Activated CD4-positive, alpha-beta memory T cell treated with anti-CD3 and anti-CD28 coated beads for 36 hours (primary cell): Measurements from ENCODE around the gene RNF225. TPM values are rescaled to one million over a fixed set of nuclear protein-coding genes. Genes with fewer than 3 reads are reported as not detected.
"Not testable (repeated sequence)": the region's sequence is repeated elsewhere in the genome, so short reads cannot be mapped to it uniquely, and the experiment has no call there.

Experiments used
- CTCF ChIA-PET: fragments of 350-600 bp; sonication (Branson Sonifier 250); formaldehyde crosslinking; loops from one replicate; lab custom pipeline; 2021; ENCODE audit warnings: antibody characterized with exemption, inconsistent platforms; lab: Charles Lee
- POLR2A ChIA-PET: fragments of 350-600 bp; sonication (Branson Sonifier 250); formaldehyde crosslinking; loops from one replicate; lab custom pipeline; 2021; ENCODE audit warnings: antibody characterized with exemption; lab: Charles Lee
- DNase-seq: peaks from one replicate; pipeline ENCODE4 v3.0.0-alpha.2; 2020
- H3K27ac Mint-ChIP-seq: one replicate; pipeline ENCODE4 v1.8.0; 2021; ENCODE audit warnings: mixed read lengths
- H3K27me3 Mint-ChIP-seq: one replicate; pipeline ENCODE4 v1.8.0; 2021; ENCODE audit warnings: mixed read lengths
- H3K36me3 Mint-ChIP-seq: one replicate; pipeline ENCODE4 v1.8.0; 2021; ENCODE audit warnings: mixed read lengths
- H3K4me1 Mint-ChIP-seq: one replicate; pipeline ENCODE4 v1.8.0; 2021; ENCODE audit warnings: low read depth, mixed read lengths
- H3K4me3 Mint-ChIP-seq: one replicate; pipeline ENCODE4 v1.8.0; 2021; ENCODE audit warnings: mild to moderate bottlenecking, mixed read lengths
- H3K9me3 Mint-ChIP-seq: one replicate; pipeline ENCODE4 v1.8.0; 2021; ENCODE audit warnings: mixed read lengths
- intact Hi-C: fragments of 100-400 bp; cut with micrococcal nuclease; formaldehyde crosslinking; loops from one replicate; pipeline ENCODE4 v1.15.1; 2023
- total RNA-seq, 2 experiments: library from RNA; stranded (reverse); gene quantifications; one replicate each; pipeline ENCODE4 v1.2.3, GENCODE V29; 2021

Gene RNF225
- total RNA-seq, 2 experiments from 2014 or later: 0.21 to 0.31 TPM

DNA sequence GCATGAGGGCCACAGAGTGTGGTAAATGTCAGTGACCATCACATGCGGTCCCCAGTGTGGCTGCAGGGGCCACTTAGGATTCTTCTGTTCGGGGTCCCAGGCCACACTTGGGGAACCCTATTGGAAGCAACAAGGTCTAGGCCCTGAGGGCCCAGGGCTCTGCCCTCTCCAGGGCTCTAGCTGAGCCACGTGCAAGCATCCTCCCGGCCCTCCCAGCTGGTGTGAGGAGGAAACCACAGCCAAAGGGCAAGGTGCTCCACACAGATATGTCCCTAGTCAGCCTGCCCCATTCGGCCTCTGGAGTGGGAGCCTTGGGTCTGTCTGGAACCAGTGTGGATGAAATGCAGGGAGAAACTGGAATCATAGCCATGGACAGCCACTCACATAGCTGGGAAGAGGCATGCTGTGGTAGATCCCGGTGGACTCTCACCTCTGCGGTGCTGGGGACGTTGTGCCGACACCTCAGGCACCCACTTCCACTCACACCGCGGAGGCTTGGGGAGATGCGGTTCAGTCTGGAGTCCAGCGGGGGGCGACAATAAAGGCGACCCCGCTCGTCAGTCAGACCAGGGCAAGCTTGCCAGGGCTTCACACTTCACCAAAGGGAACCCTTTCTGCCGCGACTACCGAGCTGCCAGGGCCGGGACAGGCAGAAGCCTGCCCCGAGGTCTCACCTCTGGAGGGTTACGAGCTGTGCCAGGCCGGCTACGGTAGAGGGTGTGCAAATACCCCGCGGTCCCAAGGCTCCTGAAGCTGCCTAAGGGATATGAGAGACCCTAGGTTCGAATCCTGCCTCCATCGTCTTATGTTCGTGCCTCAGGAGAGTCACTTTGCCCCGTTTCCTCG is 28.6 kb upstream of the RNF225 start:
- ChIA-PET CTCF (no interaction called here), POLR2A (no interaction called here)
- Mint-ChIP-seq H3K27me3 (no peaks in the 10 kb centered on the region), H3K27ac (no peak overlapping the region), H3K36me3 (no peaks in the 10 kb centered on the region), H3K4me3 (no peak overlapping the region), H3K4me1 (peaks cover 7% of the 10 kb centered on the region), H3K9me3 (no peaks in the 10 kb centered on the region)
- no peak for DNase-seq
- intact Hi-C loops: no loop called here

DNA sequence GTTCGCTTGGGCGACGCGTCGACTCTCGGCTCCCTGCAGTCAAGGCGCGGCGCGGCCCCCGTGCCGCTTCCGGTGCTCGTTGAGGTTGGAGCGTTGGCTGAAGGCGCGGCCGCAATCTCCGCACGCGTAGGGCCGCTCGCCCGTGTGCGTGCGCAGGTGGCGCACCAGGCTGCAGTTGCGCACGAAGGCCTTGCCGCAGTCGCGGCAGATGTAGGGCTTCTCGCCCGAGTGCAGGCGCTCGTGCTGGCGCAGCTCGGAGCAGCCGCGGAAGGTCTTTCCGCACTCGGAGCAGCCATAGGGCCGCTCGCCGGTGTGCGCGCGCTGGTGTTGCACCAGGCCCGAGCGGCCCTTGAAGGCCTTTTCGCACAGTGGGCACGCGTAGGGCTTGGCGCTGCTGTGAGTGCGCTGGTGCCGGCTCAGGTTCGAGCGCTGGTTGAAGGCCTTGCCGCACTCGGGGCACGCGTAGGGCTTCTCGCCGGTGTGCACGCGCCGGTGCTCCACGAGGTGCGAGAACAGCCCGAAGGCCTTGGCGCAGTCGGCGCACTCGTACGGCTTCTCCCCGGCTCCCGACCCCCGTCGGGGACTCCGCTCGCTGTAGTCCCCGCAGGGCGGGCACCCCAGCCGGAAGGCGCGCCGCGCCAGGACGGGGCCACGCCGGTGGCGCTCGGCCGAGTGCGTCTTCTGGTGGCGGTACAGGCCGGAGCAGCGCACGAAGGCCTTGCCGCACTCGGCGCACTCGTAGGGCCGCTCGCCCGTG is 27.6 kb upstream of the RNF225 start:
- Mint-ChIP-seq H3K9me3 (no peaks in the 10 kb centered on the region), H3K4me3 (no peak overlapping the region), H3K36me3 (no peaks in the 10 kb centered on the region), H3K4me1 (peaks cover under 1% of the 10 kb centered on the region), H3K27ac (no peak overlapping the region), H3K27me3 (no peaks in the 10 kb centered on the region)
- POLR2A ChIA-PET: no interaction called here
- DNase-seq: no peak
- CTCF ChIA-PET: no interaction called here
- intact Hi-C loops: no loop called here

DNA sequence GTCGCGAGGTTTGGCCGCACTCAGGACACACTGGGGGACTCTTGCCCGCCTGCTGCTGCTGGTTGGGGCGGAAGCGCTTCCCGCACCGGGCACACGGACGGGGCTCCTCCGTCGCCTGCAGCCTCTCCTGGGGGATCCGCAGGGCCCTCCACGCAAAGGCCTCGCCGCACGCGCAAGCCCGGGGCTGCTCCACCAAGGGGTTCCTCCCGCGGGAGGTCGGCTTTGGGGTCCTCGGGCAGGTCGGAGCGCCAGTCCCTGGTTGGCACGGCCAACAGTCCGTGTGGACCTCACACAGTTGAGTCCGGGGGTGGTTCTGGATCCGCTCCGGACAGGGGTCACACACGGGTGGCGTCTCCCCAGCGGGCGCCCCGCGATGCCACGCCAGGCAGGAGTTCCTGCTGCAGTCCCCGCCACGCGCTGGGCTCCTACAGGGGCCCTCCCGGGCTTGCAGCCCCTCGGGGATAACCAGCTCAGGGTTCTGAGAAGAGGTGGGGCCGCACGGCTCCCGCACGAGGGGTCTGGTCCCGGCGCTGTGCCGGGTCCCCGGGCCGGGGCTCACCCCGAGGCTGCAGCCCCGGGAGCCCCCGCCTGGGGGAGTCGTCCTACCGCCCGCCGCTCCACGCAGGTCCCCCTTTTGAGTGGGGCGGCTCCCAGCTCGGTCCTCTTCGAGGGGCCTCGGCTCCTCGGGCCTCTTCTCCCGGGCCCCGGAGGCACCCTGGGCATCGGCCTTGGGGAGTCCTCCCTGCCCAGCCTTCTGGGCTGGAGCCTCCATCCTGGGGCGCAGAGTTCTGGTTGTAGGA is 26.7 kb upstream of the RNF225 start:
- intact Hi-C loops: no loop called here
- no peak overlapping the region for H3K27ac Mint-ChIP-seq
- POLR2A ChIA-PET: no interaction called here
- CTCF ChIA-PET: no interaction called here
- H3K9me3 Mint-ChIP-seq: no peaks in the 10 kb centered on the region
- no peaks in the 10 kb centered on the region for H3K4me1 Mint-ChIP-seq
- no peak for DNase-seq
- H3K36me3 Mint-ChIP-seq: no peaks in the 10 kb centered on the region
- no peaks in the 10 kb centered on the region for H3K27me3 Mint-ChIP-seq
- no peak overlapping the region for H3K4me3 Mint-ChIP-seq

DNA sequence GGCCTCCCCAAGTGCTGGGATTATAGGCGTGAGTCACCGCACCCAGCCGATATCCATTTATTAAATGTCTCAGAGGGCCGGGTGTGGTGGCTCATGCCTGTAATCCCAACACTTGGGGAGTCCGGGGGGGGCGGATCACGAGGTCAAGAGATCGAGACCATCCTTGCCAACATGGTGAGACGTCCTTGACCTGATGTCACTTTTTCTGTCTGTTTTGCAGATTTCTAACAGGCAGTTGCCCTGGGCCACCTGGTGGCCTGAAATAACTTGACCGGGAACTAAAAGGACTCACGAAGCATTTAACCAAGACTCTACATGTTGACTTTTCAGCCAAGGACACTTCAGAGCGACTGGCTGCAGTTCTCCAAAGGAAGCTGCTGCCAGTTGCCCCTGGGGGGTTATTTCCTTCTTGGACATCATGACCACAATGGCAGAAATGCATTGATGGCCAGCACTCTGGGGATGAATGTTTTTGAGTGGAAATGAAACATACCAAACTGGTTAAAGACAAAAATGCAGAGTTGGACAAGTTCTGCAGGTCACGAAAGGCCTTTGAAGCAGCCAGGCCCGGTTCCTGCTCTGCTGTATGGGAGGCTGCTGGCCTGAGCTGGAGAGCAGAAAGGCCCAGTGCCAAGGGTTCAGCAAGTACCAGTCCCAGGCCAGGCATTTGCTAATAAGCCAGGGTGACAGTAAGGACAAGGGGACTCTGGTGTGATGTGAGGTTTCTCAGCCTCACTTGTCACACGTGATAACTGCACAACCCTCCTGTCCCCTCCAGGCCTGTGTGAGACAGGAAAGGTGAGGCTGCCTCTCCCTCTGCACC is 22.9 kb upstream of the RNF225 start:
- intact Hi-C loops: no loop called here
- ChIA-PET CTCF (no interaction called here), POLR2A (no interaction called here)
- H3K4me3 Mint-ChIP-seq: no peak overlapping the region
- no peaks in the 10 kb centered on the region for H3K27me3 Mint-ChIP-seq
- no peaks in the 10 kb centered on the region for H3K4me1 Mint-ChIP-seq
- H3K9me3 Mint-ChIP-seq: no peaks in the 10 kb centered on the region
- H3K36me3 Mint-ChIP-seq: no peaks in the 10 kb centered on the region
- no peak for DNase-seq
- H3K27ac Mint-ChIP-seq: no peak overlapping the region

DNA sequence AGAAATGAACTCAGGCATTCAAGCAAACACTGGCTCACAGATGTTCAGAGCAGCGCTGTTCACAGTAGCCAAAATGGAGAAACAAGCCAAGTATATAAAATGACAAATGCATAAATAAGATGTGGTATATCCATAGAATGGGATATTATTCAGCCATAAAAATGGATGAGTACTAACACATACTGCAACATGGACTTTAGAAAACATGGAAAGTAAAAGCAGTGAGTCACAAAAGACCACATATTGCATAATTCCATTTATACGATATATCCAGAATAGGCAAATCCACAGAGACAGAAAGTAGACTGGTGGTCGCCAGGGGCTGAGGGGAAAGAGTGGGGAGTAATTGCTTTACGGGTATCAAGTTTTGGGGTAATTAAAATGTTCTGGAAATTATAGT is 21.3 kb upstream of the RNF225 start:
- DNase-seq: no peak
- POLR2A ChIA-PET: no interaction called here
- no peaks in the 10 kb centered on the region for H3K27me3 Mint-ChIP-seq
- intact Hi-C loops: no loop called here
- H3K9me3 Mint-ChIP-seq: no peaks in the 10 kb centered on the region
- no peak overlapping the region for H3K27ac Mint-ChIP-seq
- no peak overlapping the region for H3K4me3 Mint-ChIP-seq
- CTCF ChIA-PET: no interaction called here
- no peaks in the 10 kb centered on the region for H3K36me3 Mint-ChIP-seq
- no peaks in the 10 kb centered on the region for H3K4me1 Mint-ChIP-seq

DNA sequence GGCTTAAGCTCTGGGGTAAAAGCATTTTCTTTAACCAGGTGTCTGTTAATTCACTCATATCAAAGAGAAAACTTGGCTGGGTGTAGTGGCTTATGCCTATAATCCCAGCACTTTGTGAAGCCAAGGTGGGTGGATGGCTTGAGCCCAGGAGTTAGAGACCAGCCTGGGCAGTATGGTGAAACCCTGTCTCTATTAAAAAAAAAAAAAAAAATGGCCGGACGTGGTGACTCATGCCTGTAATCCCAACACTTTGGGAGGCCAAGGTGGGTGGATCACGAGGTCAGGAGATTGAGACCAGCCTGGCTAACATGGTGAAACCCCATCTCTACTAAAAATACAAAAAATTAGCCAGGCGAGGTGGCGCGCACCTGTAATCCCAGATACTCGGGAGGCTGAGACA is 18.7 kb upstream of the RNF225 start:
- H3K9me3 Mint-ChIP-seq, intact Hi-C loops, DNase-seq, H3K4me3 Mint-ChIP-seq, H3K27me3 Mint-ChIP-seq, POLR2A ChIA-PET, CTCF ChIA-PET, H3K4me1 Mint-ChIP-seq, H3K27ac Mint-ChIP-seq, H3K36me3 Mint-ChIP-seq: not testable (repeated sequence)

DNA sequence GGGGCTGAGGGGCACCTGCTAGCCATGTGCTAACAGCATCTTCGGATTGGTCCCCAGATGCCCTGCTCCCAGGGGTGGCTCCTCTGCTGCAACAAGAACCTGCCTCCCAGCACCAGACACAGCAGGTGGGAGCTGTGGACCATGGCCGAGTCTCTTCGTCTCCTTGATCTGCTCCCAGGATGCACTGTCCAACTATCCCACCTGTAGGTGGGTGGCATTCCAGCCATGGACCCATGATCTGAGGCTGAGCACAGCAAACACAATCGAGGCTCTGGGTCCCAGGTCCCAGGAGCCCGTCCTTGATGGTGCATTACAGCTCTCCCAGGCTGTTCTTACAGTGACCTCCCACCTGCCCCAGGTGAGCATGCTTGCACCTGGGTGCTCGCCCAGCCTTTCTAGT is 16.2 kb upstream of the RNF225 start:
- ChIA-PET POLR2A (interaction anchor here (1.2 to 1.4 kb wide), 3 partner anchors 16 to 165 kb away, joined by 3 to 4 read pairs (median 3); partner anchors contain the start of genes TRIM28 and ZNF497), CTCF (interaction anchor here (1.4 kb wide), 1 partner anchor 141 kb away, joined by 4 read pairs; the partner anchor contains the start of gene ZBTB45)
- Mint-ChIP-seq H3K4me3 (peak overlapping the region; percentile 84), H3K27me3 (no peaks in the 10 kb centered on the region), H3K36me3 (no peaks in the 10 kb centered on the region), H3K4me1 (peaks cover 15% of the 10 kb centered on the region), H3K27ac (peak overlapping the region; percentile 92), H3K9me3 (no peaks in the 10 kb centered on the region)
- no peak for DNase-seq
- intact Hi-C loops: no loop called here

DNA sequence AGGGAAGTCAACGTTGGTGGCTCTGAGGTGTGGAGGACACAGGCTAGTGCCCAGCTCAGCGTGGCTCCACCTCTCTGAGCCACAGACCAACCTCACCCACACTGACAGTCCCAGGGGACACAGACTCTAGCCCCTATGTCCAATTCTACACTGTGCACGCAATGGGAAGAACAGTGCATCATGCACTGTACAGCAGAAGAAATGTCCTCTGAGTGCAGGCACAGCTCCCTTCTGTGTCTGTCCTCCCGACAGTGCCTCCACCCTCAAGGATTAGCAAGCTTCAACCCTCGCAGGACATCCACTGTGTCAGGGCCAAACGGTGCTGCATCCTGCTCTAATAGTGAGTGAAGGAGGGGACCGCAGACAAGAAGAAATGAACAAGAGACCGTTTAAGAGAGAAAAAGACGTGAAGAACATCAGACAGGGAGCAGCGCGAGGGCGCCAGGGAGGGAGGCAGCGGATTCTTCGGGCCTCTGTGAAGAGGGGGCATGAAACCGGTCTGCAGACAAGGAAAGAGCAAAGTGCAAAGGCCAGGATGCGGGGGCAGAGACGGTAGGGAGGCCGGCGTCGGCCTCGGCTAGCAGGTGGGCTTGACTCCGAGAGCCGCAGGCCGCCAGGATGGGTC is 15.3 kb upstream of the RNF225 start:
- peak overlapping the region; percentile 84 for H3K4me3 Mint-ChIP-seq
- CTCF ChIA-PET: interaction anchor here (0.7 to 1.4 kb wide), 2 partner anchors 134 to 140 kb away, joined by 4 read pairs; partner anchors contain the start of gene ZBTB45
- H3K27me3 Mint-ChIP-seq: no peaks in the 10 kb centered on the region
- H3K27ac Mint-ChIP-seq: peak overlapping the region; percentile 92
- POLR2A ChIA-PET: interaction anchor here (0.6 to 1.4 kb wide), 4 partner anchors 17 to 164 kb away, joined by 3 to 4 read pairs (median 3); partner anchors contain the start of genes TRIM28, ZNF497 and ZNF584
- H3K36me3 Mint-ChIP-seq: no peaks in the 10 kb centered on the region
- H3K4me1 Mint-ChIP-seq: peaks cover 17% of the 10 kb centered on the region
- H3K9me3 Mint-ChIP-seq: no peaks in the 10 kb centered on the region
- intact Hi-C loops: loop anchor here (1.0 to 2.0 kb wide), 5 partner anchors 53 to 139 kb away; partner anchors contain the start of genes ZBTB45, ZNF446 and ZSCAN22
- DNase-seq: no peak

DNA sequence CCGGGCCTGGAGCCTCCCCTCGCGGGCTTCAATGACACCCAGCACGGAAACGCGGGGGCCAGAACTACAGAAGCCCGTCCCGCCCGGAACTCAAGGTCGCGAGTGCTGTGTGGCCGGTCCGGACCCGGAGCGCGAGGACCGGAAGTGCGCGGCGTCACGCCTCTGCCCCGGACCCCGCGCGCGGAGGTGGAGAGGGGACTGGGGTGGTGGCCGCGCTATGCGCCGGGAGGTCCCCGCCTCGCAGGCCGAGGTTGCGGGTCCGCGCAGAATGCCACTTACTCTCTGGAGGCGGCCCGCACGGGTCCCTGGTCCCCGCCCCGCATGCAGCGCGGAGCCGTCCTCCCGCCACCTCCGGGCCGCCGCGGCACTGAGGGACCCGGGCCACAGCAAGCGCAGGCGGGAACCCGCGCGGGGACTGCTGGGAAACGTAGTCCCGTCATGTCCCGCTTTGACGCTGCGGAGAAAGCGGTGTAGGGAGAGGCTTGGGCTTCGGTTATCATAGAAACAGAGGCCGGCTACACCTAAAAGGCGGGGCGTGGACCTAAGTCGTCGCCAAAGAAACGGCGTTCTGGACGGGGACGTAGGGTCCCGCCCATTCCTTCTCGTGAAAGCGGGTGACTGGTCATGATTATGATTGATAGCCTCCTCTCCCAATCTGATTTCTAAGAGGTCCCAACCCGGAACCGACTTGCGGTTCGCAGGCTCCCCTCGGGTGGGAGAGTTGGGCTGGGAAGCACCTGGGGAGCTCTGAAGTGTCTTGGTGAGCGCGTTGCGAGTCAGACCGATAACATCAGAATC is 14.6 kb upstream of the RNF225 start, which contains the start of gene ZNF837:
Gene ZNF837 (minus strand): TSS at position 369 of the 798 bp plus-strand sequence. CDS start 11,698 bp downstream, outside the sequence.
- intact Hi-C loops: loop anchor here (1.0 to 2.0 kb wide), 12 partner anchors 19 to 198 kb away; partner anchors contain the start of genes ERVK3-1, ZBTB45, ZNF132 and ZNF274
- POLR2A ChIA-PET: interaction anchor here (0.8 to 1.7 kb wide), 7 partner anchors 18 to 175 kb away, joined by 3 to 6 read pairs (median 4); partner anchors contain the start of genes CHMP2A, ZNF497 and ZNF584
- Mint-ChIP-seq H3K4me1 (peaks cover 24% of the 10 kb centered on the region), H3K4me3 (peak within 1 kb of the TSS; percentile 84), H3K36me3 (no peaks in the 10 kb centered on the region), H3K27ac (peak within 1 kb of the TSS; percentile 92), H3K27me3 (no peaks in the 10 kb centered on the region), H3K9me3 (no peaks in the 10 kb centered on the region)
- CTCF ChIA-PET: interaction anchor here (0.7 kb wide), 1 partner anchor 152 kb away, joined by 3 read pairs; no protein-coding TSS in a partner anchor
- peak; percentile 99 for DNase-seq
